Loucy (cell line): ENCODE data around the gene MRPL52.

Experiments
- H2AFZ ChIP-seq: fragments of 200-600 bp; sonication (generic); 2 replicates; pipeline ENCODE4 v1.6.0; 2016; ENCODE audit warnings: antibody characterized with exemption, mild to moderate bottlenecking, low read length, moderate library complexity
- H3F3A ChIP-seq: fragments of 200-600 bp; 2 replicates; pipeline ENCODE4 v1.6.0; 2016; ENCODE audit warnings: antibody characterized with exemption, low read depth, mild to moderate bottlenecking
- H3K27me3 ChIP-seq: fragments of 200-600 bp; sonication (generic); 2 replicates; pipeline ENCODE4 v1.6.1; 2014; ENCODE audit warnings: low read length, mild to moderate bottlenecking; ENCODE audit not compliant: insufficient read depth, poor library complexity, severe bottlenecking
- H3K36me3 ChIP-seq: fragments of 200-600 bp; sonication (generic); 2 replicates; pipeline ENCODE4 v1.6.1; 2016; ENCODE audit warnings: low read length; ENCODE audit not compliant: insufficient read depth
- H3K4me1 ChIP-seq: fragments of 200-600 bp; sonication (generic); 2 replicates; pipeline ENCODE4 v1.5.1; 2014; ENCODE audit warnings: low read length, mild to moderate bottlenecking; ENCODE audit not compliant: insufficient read depth, poor library complexity, severe bottlenecking
- H3K4me2 ChIP-seq: fragments of 200-600 bp; sonication (generic); 2 replicates; pipeline ENCODE4 v1.6.0; 2014; ENCODE audit warnings: antibody characterized with exemption, low read length, low read depth, mild to moderate bottlenecking; ENCODE audit not compliant: poor library complexity, severe bottlenecking
- H3K4me3 ChIP-seq: fragments of 200-600 bp; sonication (generic); 2 replicates; pipeline ENCODE4 v1.5.1; 2014; ENCODE audit warnings: low read length, mild to moderate bottlenecking, mixed read lengths; ENCODE audit not compliant: poor library complexity, severe bottlenecking
- H3K79me2 ChIP-seq: fragments of 200-600 bp; sonication (generic); 2 replicates; pipeline ENCODE4 v1.6.1; 2014; ENCODE audit warnings: low read length; ENCODE audit not compliant: insufficient read depth
- H3K9ac ChIP-seq: fragments of 200-600 bp; sonication (generic); 2 replicates; pipeline ENCODE4 v1.6.0; 2014; ENCODE audit warnings: mild to moderate bottlenecking, low read depth, low read length, moderate library complexity; ENCODE audit not compliant: poor library complexity, severe bottlenecking
- H3K9me2 ChIP-seq: fragments of 200-600 bp; sonication (generic); replicated peaks from 2 replicates; pipeline ENCODE4 v1.6.1; 2016; ENCODE audit warnings: low read depth, low read length, mixed read lengths
- H3K9me3 ChIP-seq: fragments of 200-600 bp; sonication (generic); 2 replicates; pipeline ENCODE4 v1.6.1; 2014; ENCODE audit warnings: mild to moderate bottlenecking, antibody characterized with exemption, low read length, low read depth; ENCODE audit not compliant: insufficient read depth
- H4K20me1 ChIP-seq: fragments of 200-600 bp; sonication (generic); 2 replicates; pipeline ENCODE4 v1.6.0; 2014; ENCODE audit warnings: antibody characterized with exemption, low read length, mild to moderate bottlenecking; ENCODE audit not compliant: insufficient read depth, poor library complexity, severe bottlenecking
- CTCF ChIP-seq: fragments of 200-600 bp; sonication (generic); conservative IDR thresholded peaks from 2 replicates; pipeline ENCODE4 v1.5.1; 2014; ENCODE audit warnings: mild to moderate bottlenecking, antibody characterized with exemption, low read length
- EZH2phosphoT487 ChIP-seq: fragments of 200-600 bp; IDR thresholded peaks from 2 replicates; pipeline ENCODE4 v1.6.1; 2018; ENCODE audit warnings: antibody characterized with exemption, mild to moderate bottlenecking, moderate library complexity, borderline replicate concordance

Gene MRPL52

DNA sequence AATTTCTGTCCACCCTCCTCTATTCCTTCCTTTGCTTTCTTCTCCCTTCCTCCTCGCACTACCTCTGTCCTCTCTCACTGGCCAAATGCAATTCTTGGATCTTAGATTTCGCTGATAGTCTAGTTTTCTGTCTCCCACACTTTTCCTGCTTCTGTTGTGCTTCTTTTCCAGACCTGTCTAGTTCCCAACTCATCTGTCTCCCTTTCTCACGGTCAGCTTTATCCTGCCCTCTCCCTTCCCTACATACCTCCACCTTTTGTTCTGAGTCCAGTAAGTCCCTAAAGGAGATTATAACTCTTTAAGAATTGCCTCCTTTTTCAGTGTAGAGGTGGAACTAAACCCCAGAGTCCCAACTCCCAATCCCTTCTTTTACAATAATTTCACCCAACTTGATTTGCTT, 5.8 kb downstream of the MRPL52 start:
- Histone ChIP-seq H3F3A (no peaks in the 10 kb centered on the region), H3K4me2 (no peak overlapping the region), H3K36me3 (peaks cover 2% of the 10 kb centered on the region; the same call in 1 of the 2 replicates), H3K27me3 (no peaks in the 10 kb centered on the region), H2AFZ (no peak overlapping the region), H3K9ac (no peak overlapping the region), H3K9me2 (no peaks in the 10 kb centered on the region), H4K20me1 (no peaks in the 10 kb centered on the region), H3K9me3 (no peaks in the 10 kb centered on the region), H3K4me1 (peaks cover 22% of the 10 kb centered on the region), H3K4me3 (no peak overlapping the region), H3K79me2 (peaks cover 5% of the 10 kb centered on the region)
- TF ChIP-seq CTCF (no peak), EZH2phosphoT487 (no peak)

DNA sequence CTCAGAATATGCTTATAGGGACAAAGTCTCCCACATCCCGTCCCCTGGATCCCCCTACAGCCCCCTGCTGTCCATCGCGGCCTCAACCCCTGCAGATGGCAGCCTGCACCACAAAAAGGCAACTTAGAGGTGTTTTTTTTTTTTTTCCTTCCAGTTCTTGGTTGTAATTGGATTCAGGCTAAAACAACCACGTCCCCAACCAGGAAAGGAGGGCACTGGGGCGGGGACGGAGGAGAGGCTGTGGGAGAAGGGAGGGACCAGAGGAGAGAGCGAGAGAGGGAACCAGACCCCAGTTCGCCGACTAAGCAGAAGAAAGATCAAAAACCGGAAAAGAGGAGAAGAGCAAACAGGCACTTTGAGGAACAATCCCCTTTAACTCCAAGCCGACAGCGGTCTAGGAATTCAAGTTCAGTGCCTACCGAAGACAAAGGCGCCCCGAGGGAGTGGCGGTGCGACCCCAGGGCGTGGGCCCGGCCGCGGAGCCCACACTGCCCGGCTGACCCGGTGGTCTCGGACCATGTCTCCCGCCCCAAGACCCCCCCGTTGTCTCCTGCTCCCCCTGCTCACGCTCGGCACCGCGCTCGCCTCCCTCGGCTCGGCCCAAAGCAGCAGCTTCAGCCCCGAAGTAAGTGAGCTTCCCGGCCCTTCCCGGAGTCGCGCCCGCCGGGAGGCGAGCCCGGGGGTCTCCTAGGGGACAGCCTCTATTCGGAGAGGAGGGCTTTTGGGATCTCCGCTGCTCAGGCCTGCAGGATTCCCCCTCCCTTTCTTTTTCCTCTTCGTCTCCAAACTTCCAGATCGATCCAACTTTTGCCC, 6.8 kb downstream of the MRPL52 start, which contains the start of gene MMP14:
Gene MMP14 (plus strand): TSS at position 285 of the 813 bp plus-strand sequence. CDS start 233 bp downstream, at position 518.
- H4K20me1 ChIP-seq, result no peaks in the 10 kb centered on the region
- no peak within 1 kb of the TSS for H3K9ac ChIP-seq
- peaks cover 2% of the 10 kb centered on the region; the same call in 1 of the 2 replicates for H3K36me3 ChIP-seq
- no peak within 1 kb of the TSS for H3K4me3 ChIP-seq
- no peaks in the 10 kb centered on the region for H3F3A ChIP-seq
- no peak for TF ChIP-seq CTCF
- no peak for TF ChIP-seq EZH2phosphoT487
- no peak within 1 kb of the TSS for H2AFZ ChIP-seq
- H3K4me1 ChIP-seq, result peaks cover 15% of the 10 kb centered on the region
- no peaks in the 10 kb centered on the region for H3K79me2 ChIP-seq
- H3K9me3 ChIP-seq, result no peaks in the 10 kb centered on the region
- no peaks in the 10 kb centered on the region for H3K27me3 ChIP-seq
- H3K9me2 ChIP-seq, result no peaks in the 10 kb centered on the region
- no peak within 1 kb of the TSS for H3K4me2 ChIP-seq

- no peaks in the 10 kb centered on the region for H3F3A ChIP-seq
- no peak overlapping the region for H3K9ac ChIP-seq
- H4K20me1 ChIP-seq, result no peaks in the 10 kb centered on the region
- peaks cover 2% of the 10 kb centered on the region; the same call in 1 of the 2 replicates for H3K36me3 ChIP-seq
- TF ChIP-seq EZH2phosphoT487 (no peak), CTCF (no peak)
- peaks cover 15% of the 10 kb centered on the region for H3K4me1 ChIP-seq
- no peaks in the 10 kb centered on the region for H3K9me2 ChIP-seq
- H3K79me2 ChIP-seq, result no peaks in the 10 kb centered on the region
- no peaks in the 10 kb centered on the region for H3K9me3 ChIP-seq
- no peak overlapping the region for H2AFZ ChIP-seq
- H3K27me3 ChIP-seq, result no peaks in the 10 kb centered on the region
- H3K4me2 ChIP-seq, result no peak overlapping the region
- no peak overlapping the region for H3K4me3 ChIP-seq
Observed at GRCh38 chr14:22837114-22837749, 7.5 kb downstream of the MRPL52 start.
